ENCODE data around the gene RGS21.
"Not testable (repeated sequence)": the region's sequence is repeated elsewhere in the genome, so short reads cannot be mapped to it uniquely, and the experiment has no call there.

RGS21 gene

DNA sequence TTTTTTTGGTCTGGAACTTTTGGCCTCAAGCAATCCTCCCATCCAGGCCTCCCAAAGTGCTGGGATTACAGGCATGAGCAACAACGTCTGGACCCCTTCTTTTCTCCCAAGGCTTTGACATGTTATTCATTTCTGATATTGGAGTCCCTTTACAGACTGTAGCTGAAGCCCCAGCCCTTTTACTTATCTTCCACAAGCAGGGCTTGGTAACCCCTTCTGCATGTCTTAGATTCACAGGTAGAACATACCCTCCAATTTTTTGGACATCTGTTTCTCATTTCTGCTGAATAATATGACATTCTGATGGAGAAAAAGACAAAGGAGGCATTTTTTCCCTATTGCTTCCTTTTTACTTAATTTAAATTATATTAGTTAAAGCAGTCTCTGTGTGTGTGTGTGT lies 39.2 kb upstream of the RGS21 start:
- Histone ChIP-seq H3K4me3 (ENCODE audit: low read depth in 1 of 2, low read length in 1 of 2) (no peak overlapping the region), H3K27ac (no peak overlapping the region), H3K36me3 (no peaks in the 10 kb centered on the region), H3K27me3 (no peaks in the 10 kb centered on the region), H3K9me3 (no peaks in the 10 kb centered on the region), H3K4me1 (ENCODE audit: control insufficient read depth in 1 of 2, insufficient read depth in 1 of 2, low read depth in 1 of 2, low read length in 1 of 2) (no peaks in the 10 kb centered on the region)
- TF ChIP-seq, protein P1, sequence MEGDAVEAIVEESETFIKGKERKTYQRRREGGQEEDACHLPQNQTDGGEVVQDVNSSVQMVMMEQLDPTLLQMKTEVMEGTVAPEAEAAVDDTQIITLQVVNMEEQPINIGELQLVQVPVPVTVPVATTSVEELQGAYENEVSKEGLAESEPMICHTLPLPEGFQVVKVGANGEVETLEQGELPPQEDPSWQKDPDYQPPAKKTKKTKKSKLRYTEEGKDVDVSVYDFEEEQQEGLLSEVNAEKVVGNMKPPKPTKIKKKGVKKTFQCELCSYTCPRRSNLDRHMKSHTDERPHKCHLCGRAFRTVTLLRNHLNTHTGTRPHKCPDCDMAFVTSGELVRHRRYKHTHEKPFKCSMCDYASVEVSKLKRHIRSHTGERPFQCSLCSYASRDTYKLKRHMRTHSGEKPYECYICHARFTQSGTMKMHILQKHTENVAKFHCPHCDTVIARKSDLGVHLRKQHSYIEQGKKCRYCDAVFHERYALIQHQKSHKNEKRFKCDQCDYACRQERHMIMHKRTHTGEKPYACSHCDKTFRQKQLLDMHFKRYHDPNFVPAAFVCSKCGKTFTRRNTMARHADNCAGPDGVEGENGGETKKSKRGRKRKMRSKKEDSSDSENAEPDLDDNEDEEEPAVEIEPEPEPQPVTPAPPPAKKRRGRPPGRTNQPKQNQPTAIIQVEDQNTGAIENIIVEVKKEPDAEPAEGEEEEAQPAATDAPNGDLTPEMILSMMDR (IDR thresholded peaks at IDR 0.05) = no peak

DNA sequence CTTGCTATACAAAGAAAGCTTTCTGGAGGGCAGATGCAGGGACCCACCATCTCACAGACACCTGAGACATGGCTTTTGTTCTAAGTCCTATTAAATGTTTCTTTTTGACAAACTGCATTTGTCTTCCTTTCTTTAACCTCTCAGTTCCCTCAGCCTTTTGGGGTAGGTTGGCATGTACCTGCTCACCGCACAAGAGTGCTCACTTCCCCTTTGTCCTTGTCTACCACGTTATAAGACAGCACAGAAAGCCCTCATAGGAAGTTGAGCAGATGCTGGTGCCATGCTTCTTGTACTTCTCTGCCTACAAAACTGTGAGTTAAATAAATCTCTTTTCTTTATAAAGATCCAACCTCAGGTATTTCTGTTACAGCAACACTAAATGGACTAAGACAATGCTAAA lies 31.9 kb upstream of the RGS21 start:
- H3K36me3 ChIP-seq = no peaks in the 10 kb centered on the region
- peaks cover 4% of the 10 kb centered on the region for H3K9me3 ChIP-seq
- H3K27me3 ChIP-seq = no peaks in the 10 kb centered on the region
- H3K4me1 ChIP-seq (ENCODE audit: control insufficient read depth in 1 of 2, insufficient read depth in 1 of 2, low read depth in 1 of 2, low read length in 1 of 2) = no peaks in the 10 kb centered on the region
- TF ChIP-seq, protein P1 (IDR thresholded peaks at IDR 0.05) = no peak
- no peak overlapping the region for H3K27ac ChIP-seq
- no peak overlapping the region for H3K4me3 ChIP-seq (ENCODE audit: low read depth in 1 of 2, low read length in 1 of 2)

DNA sequence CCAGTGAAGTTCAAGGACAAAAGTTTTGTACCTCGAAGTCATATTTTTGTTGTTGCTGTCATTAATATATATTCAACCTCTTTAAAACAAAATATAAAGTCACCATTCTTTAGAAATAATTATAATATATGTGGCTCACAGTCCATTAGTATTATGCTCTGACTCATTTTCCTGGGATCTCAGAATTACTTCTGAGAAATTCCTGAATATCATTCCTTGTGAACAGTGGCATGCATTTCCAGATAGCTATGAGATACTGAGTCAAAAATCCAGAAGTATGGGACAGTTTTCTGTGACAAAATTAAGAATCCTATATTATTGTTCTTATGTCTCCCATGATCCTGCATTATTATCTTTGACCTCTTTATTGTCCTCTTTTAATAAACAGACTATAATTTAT lies 13.8 kb upstream of the RGS21 start:
- Histone ChIP-seq H3K4me3 (ENCODE audit: low read depth in 1 of 2, low read length in 1 of 2) (no peak overlapping the region), H3K27ac (no peak overlapping the region), H3K4me1 (ENCODE audit: control insufficient read depth in 1 of 2, insufficient read depth in 1 of 2, low read depth in 1 of 2, low read length in 1 of 2) (no peaks in the 10 kb centered on the region), H3K9me3 (no peaks in the 10 kb centered on the region), H3K36me3 (no peaks in the 10 kb centered on the region), H3K27me3 (no peaks in the 10 kb centered on the region)
- TF ChIP-seq, protein P1 (IDR thresholded peaks at IDR 0.05) = no peak

DNA sequence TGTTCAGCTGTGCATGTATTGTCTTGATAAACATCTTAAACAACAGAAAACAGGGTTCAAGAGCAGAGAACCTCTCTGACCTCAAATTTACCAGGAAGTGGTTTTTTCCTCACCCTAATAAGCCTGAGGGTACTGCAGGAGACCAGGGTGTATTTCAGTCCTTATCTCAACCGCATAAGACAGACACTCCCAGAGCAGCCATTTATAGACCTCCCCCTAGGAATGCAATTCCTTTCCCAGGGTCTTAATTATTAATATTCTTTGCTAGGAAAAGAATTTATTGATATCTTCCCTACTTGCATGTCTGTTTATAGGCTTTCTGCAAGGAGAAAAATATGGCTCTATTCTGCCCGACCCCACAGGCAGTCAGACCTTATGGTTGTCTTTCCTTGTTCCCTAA lies 8.5 kb upstream of the RGS21 start:
- not testable (repeated sequence) for H3K4me3 ChIP-seq (ENCODE audit: low read depth in 1 of 2, low read length in 1 of 2); H3K27ac ChIP-seq; H3K9me3 ChIP-seq; H3K36me3 ChIP-seq; H3K4me1 ChIP-seq (ENCODE audit: control insufficient read depth in 1 of 2, insufficient read depth in 1 of 2, low read depth in 1 of 2, low read length in 1 of 2); H3K27me3 ChIP-seq

DNA sequence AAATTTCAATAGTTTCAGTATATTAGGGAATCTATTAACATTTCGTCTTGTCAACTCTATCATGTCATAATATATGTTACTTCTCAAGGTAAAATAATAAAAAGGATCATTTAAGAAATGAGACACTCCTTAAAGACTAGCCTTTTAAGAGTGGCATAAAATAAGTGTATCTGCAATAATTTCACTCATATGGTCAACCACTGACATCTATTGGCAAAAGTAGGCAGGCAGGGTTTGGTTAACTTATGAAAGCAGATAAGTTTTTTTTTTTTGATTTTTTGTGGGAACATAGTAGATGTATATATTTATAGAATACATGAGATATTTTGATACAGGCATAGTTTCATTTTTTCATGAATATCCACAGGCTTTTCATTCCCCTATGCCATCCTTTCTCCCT lies 5.5 kb upstream of the RGS21 start:
- H3K27me3 ChIP-seq = no peaks in the 10 kb centered on the region
- peaks cover 0 to 10% of the 10 kb centered on the region in 2 experiments for H3K4me1 ChIP-seq (ENCODE audit: control insufficient read depth in 1 of 2, insufficient read depth in 1 of 2, low read depth in 1 of 2, low read length in 1 of 2)
- TF ChIP-seq, protein P1 (IDR thresholded peaks at IDR 0.05) = no peak
- H3K36me3 ChIP-seq = no peaks in the 10 kb centered on the region
- H3K9me3 ChIP-seq = no peaks in the 10 kb centered on the region
- H3K27ac ChIP-seq = no peak overlapping the region
- H3K4me3 ChIP-seq (ENCODE audit: low read depth in 1 of 2, low read length in 1 of 2) = no peak overlapping the region

DNA sequence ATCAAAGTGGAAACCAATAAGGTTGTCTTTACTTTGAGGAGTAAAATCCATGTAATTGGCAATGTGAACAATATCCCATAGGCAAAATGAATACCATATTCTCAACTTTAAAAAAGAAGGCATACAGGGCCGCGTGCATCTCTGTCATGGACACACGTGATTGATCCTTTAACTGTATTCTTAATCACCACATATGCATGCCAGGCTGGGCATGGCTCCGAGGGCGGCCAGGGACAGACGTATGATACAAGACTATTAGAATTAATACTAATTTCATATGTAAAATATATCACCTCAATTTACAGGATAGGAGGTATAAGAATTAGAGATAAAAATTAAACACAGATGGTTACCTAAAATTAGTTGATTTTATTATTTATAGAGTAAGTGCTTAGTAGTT lies 11.2 kb downstream of the RGS21 start:
- Histone ChIP-seq H3K27me3 (no peaks in the 10 kb centered on the region), H3K36me3 (no peaks in the 10 kb centered on the region), H3K4me1 (ENCODE audit: control insufficient read depth in 1 of 2, insufficient read depth in 1 of 2, low read depth in 1 of 2, low read length in 1 of 2) (peaks cover 2 to 7% of the 10 kb centered on the region in 2 experiments), H3K27ac (no peak overlapping the region), H3K4me3 (ENCODE audit: low read depth in 1 of 2, low read length in 1 of 2) (no peak overlapping the region), H3K9me3 (no peaks in the 10 kb centered on the region)
- TF ChIP-seq, protein P1 (IDR thresholded peaks at IDR 0.05) = no peak

All from neutrophil (primary cell).